Anterior cingulate cortex (tissue), 58 donors: ENCODE measurements around the gene FCHO1.
"Not testable (repeated sequence)": the region's sequence is repeated elsewhere in the genome, so short reads cannot be mapped to it uniquely, and the experiment has no call there.

Experiments
- DNase-seq, 58 donors: peaks; one replicate each; lab custom pipeline; 2025; lab: John Stamatoyannopoulos, UW

FCHO1 gene

GRCh38 chr19:17784201-17785008 is 33.1 kb downstream of the FCHO1 start:
- DNase-seq: peak in 47 of 58 donors; percentile 3 to 73 (median 31)

GRCh38 chr19:17787274-17787913 is 36.1 kb downstream of the FCHO1 start:
- no peak for DNase-seq

- no peak for DNase-seq
These were observed 37.4 kb downstream of the FCHO1 start for GRCh38 chr19:17788632-17789031.

- DNase-seq: no peak
These were observed 38.9 kb downstream of the FCHO1 start for GRCh38 chr19:17790059-17790780.

GRCh38 chr19:17794412-17794730 is 43.1 kb downstream of the FCHO1 start:
- DNase-seq: no peak

GRCh38 chr19:17794731-17795494 is 43.6 kb downstream of the FCHO1 start, which contains the start of gene B3GNT3:
TSS of gene B3GNT3 (plus strand) at chr19:17795138. CDS start at chr19:17807808, 12,670 bp downstream.
- peak in 1 of 58 donors; percentile 4 for DNase-seq

- no peak for DNase-seq
These were observed 44.2 kb downstream of the FCHO1 start for GRCh38 chr19:17795495-17795856.

- DNase-seq: no peak
These were observed 44.9 kb downstream of the FCHO1 start for GRCh38 chr19:17796013-17796837.

GRCh38 chr19:17796838-17797423 is 45.7 kb downstream of the FCHO1 start:
- DNase-seq: no peak

- no peak for DNase-seq
These were observed 46.3 kb downstream of the FCHO1 start for GRCh38 chr19:17797424-17798201.

- not testable (repeated sequence) for DNase-seq
These were observed 47.3 kb downstream of the FCHO1 start for GRCh38 chr19:17798599-17798998.

- no peak for DNase-seq
These were observed 51.0 kb downstream of the FCHO1 start for GRCh38 chr19:17802137-17802858.

GRCh38 chr19:17803264-17803896 is 52.1 kb downstream of the FCHO1 start:
- DNase-seq: peak in 1 of 58 donors; percentile 10

GRCh38 chr19:17805427-17805826 is 54.1 kb downstream of the FCHO1 start:
- no peak for DNase-seq

GRCh38 chr19:17806945-17807344 is 55.7 kb downstream of the FCHO1 start:
- DNase-seq: no peak

- DNase-seq: no peak
These were observed 56.5 kb downstream of the FCHO1 start for GRCh38 chr19:17807731-17808316.

GRCh38 chr19:17811103-17811502 is 59.8 kb downstream of the FCHO1 start:
- DNase-seq: no peak
